ENCODE data around the gene ACR. TPM values are rescaled to one million over a fixed set of nuclear protein-coding genes. Genes with fewer than 3 reads are reported as not detected.
A peak's percentile ranks its signal among the peaks of the same experiment; 100 is the strongest.

The ACR gene
- total and polyA plus RNA-seq, 5 donors: 0.38 to 1.2 (median 0.54) TPM

GRCh38 chr22:50712341-50713007 is 25.5 kb upstream of the ACR start:
- WGBS: 64% methylated on average over 9 of the region's 9 CpGs
- H3K4me1 ChIP-seq (ENCODE audit: control insufficient read depth, insufficient read depth, low read length): peaks cover 6% of the 10 kb centered on the region
- intact Hi-C loops (cut with DNase I): no loop called here

GRCh38 chr22:50713008-50713385 is 25.0 kb upstream of the ACR start:
- H3K27me3 ChIP-seq (ENCODE audit: control insufficient read depth, insufficient read depth): no peaks in the 10 kb centered on the region
- H3K4me3 ChIP-seq (ENCODE audit: low read length): no peak overlapping the region
- peaks cover 6% of the 10 kb centered on the region for H3K4me1 ChIP-seq (ENCODE audit: control insufficient read depth, insufficient read depth, low read length)
- DNase-seq: peak; percentile 8 to 34 (median 11)
- ATAC-seq: no peak
- no peaks in the 10 kb centered on the region for H3K9me3 ChIP-seq (ENCODE audit: control insufficient read depth, low read length)
- peak overlapping the region; percentile 10 for H3K27ac ChIP-seq (ENCODE audit: low read length)
- intact Hi-C loops (cut with DNase I): no loop called here
- WGBS: 65% methylated on average over 13 of the region's 13 CpGs

More at GRCh38 chr22:50712341-50713007, 25.5 kb upstream of the ACR start:
- DNase-seq: peak; percentile 4 to 16 (median 5)
- no peak overlapping the region for H3K27ac ChIP-seq (ENCODE audit: low read length)
- H3K4me3 ChIP-seq (ENCODE audit: low read length): no peak overlapping the region
- H3K9me3 ChIP-seq (ENCODE audit: control insufficient read depth, low read length): no peaks in the 10 kb centered on the region
- no peaks in the 10 kb centered on the region for H3K27me3 ChIP-seq (ENCODE audit: control insufficient read depth, insufficient read depth)
- ATAC-seq: no peak

GRCh38 chr22:50713571-50714056 is 24.4 kb upstream of the ACR start:
- H3K4me1 ChIP-seq (ENCODE audit: control insufficient read depth, insufficient read depth, low read length): peaks cover 6% of the 10 kb centered on the region
- DNase-seq (peak; percentile 9 to 39 (median 21)), ATAC-seq (peak; percentile 62 to 72)
- H3K27me3 ChIP-seq (ENCODE audit: control insufficient read depth, insufficient read depth): no peaks in the 10 kb centered on the region
- H3K4me3 ChIP-seq (ENCODE audit: low read length): no peak overlapping the region
- peak overlapping the region; percentile 21 for H3K27ac ChIP-seq (ENCODE audit: low read length)
- H3K9me3 ChIP-seq (ENCODE audit: control insufficient read depth, low read length): no peaks in the 10 kb centered on the region
- intact Hi-C loops (cut with DNase I): no loop called here
- 62% methylated on average over 5 of the region's 5 CpGs for WGBS

- no peak overlapping the region for H3K4me3 ChIP-seq (ENCODE audit: low read length)
- no peaks in the 10 kb centered on the region for H3K9me3 ChIP-seq (ENCODE audit: control insufficient read depth, low read length)
- H3K4me1 ChIP-seq (ENCODE audit: control insufficient read depth, insufficient read depth, low read length): peaks cover 6% of the 10 kb centered on the region
- WGBS: 85% methylated on average over 7 of the region's 7 CpGs
- intact Hi-C loops (cut with DNase I): no loop called here
- H3K27ac ChIP-seq (ENCODE audit: low read length): peak overlapping the region; percentile 44
- DNase-seq (peak; percentile 6 to 50 (median 38)), ATAC-seq (peak in 1 of 2 donors; percentile 11)
- no peaks in the 10 kb centered on the region for H3K27me3 ChIP-seq (ENCODE audit: control insufficient read depth, insufficient read depth)
Measured at GRCh38 chr22:50714150-50714549, 23.9 kb upstream of the ACR start.

- Histone ChIP-seq H3K27me3 (ENCODE audit: control insufficient read depth, insufficient read depth) (no peaks in the 10 kb centered on the region), H3K27ac (ENCODE audit: low read length) (peak overlapping the region; percentile 44), H3K9me3 (ENCODE audit: control insufficient read depth, low read length) (no peaks in the 10 kb centered on the region), H3K4me1 (ENCODE audit: control insufficient read depth, insufficient read depth, low read length) (peaks cover 6% of the 10 kb centered on the region), H3K4me3 (ENCODE audit: low read length) (no peak overlapping the region)
- WGBS: 91% methylated on average over 22 of the region's 22 CpGs
- DNase-seq: peak; percentile 12 to 51 (median 22)
- intact Hi-C loops (cut with DNase I): no loop called here
- no peak for ATAC-seq
Measured at GRCh38 chr22:50714631-50715179, 23.3 kb upstream of the ACR start.

GRCh38 chr22:50715250-50715649 is 22.8 kb upstream of the ACR start:
- H3K4me3 ChIP-seq (ENCODE audit: low read length): no peak overlapping the region
- H3K9me3 ChIP-seq (ENCODE audit: control insufficient read depth, low read length): no peaks in the 10 kb centered on the region
- no peaks in the 10 kb centered on the region for H3K27me3 ChIP-seq (ENCODE audit: control insufficient read depth, insufficient read depth)
- H3K4me1 ChIP-seq (ENCODE audit: control insufficient read depth, insufficient read depth, low read length): peaks cover 6% of the 10 kb centered on the region
- H3K27ac ChIP-seq (ENCODE audit: low read length): no peak overlapping the region
- intact Hi-C loops (cut with DNase I): no loop called here
- 83% methylated on average over 9 of the region's 9 CpGs for WGBS
- DNase-seq (peak; percentile 11 to 23 (median 11)), ATAC-seq (no peak)

GRCh38 chr22:50715776-50716175 is 22.2 kb upstream of the ACR start:
- H3K4me1 ChIP-seq (ENCODE audit: control insufficient read depth, insufficient read depth, low read length): peaks cover 6% of the 10 kb centered on the region
- H3K27ac ChIP-seq (ENCODE audit: low read length): no peak overlapping the region
- peak; percentile 7 to 39 (median 26) for DNase-seq
- H3K4me3 ChIP-seq (ENCODE audit: low read length): no peak overlapping the region
- intact Hi-C loops (cut with DNase I): no loop called here
- H3K9me3 ChIP-seq (ENCODE audit: control insufficient read depth, low read length): no peaks in the 10 kb centered on the region
- H3K27me3 ChIP-seq (ENCODE audit: control insufficient read depth, insufficient read depth): no peaks in the 10 kb centered on the region
- 89% methylated on average over 7 of the region's 7 CpGs for WGBS
- no peak for ATAC-seq

GRCh38 chr22:50716290-50717024 is 21.5 kb upstream of the ACR start:
- intact Hi-C loops (cut with DNase I): no loop called here
- H3K4me1 ChIP-seq (ENCODE audit: control insufficient read depth, insufficient read depth, low read length): peaks cover 6% of the 10 kb centered on the region
- no peak overlapping the region for H3K4me3 ChIP-seq (ENCODE audit: low read length)
- WGBS: 85% methylated on average over 13 of the region's 13 CpGs
- ATAC-seq: no peak
- H3K27me3 ChIP-seq (ENCODE audit: control insufficient read depth, insufficient read depth): no peaks in the 10 kb centered on the region
- peak; percentile 7 to 25 (median 11) for DNase-seq
- no peaks in the 10 kb centered on the region for H3K9me3 ChIP-seq (ENCODE audit: control insufficient read depth, low read length)
- no peak overlapping the region for H3K27ac ChIP-seq (ENCODE audit: low read length)

GRCh38 chr22:50717709-50718351 is 20.2 kb upstream of the ACR start:
- H3K4me1 ChIP-seq (ENCODE audit: control insufficient read depth, insufficient read depth, low read length): peaks cover 3% of the 10 kb centered on the region
- DNase-seq: peak; percentile 7 to 36 (median 11)
- no peaks in the 10 kb centered on the region for H3K27me3 ChIP-seq (ENCODE audit: control insufficient read depth, insufficient read depth)
- no peaks in the 10 kb centered on the region for H3K9me3 ChIP-seq (ENCODE audit: control insufficient read depth, low read length)
- WGBS: 86% methylated on average over 10 of the region's 10 CpGs
- intact Hi-C loops (cut with DNase I): no loop called here
- no peak overlapping the region for H3K27ac ChIP-seq (ENCODE audit: low read length)
- H3K4me3 ChIP-seq (ENCODE audit: low read length): no peak overlapping the region
- no peak for ATAC-seq

- Histone ChIP-seq H3K27me3 (ENCODE audit: control insufficient read depth, insufficient read depth) (no peaks in the 10 kb centered on the region), H3K27ac (ENCODE audit: low read length) (no peak overlapping the region), H3K4me1 (ENCODE audit: control insufficient read depth, insufficient read depth, low read length) (peaks cover 3% of the 10 kb centered on the region), H3K4me3 (ENCODE audit: low read length) (no peak overlapping the region), H3K9me3 (ENCODE audit: control insufficient read depth, low read length) (no peaks in the 10 kb centered on the region)
- intact Hi-C loops (cut with DNase I): no loop called here
- ATAC-seq (no peak), DNase-seq (peak; percentile 7 to 24 (median 20))
- 93% methylated on average over 10 of the region's 10 CpGs for WGBS
Measured at GRCh38 chr22:50718352-50718709, 19.7 kb upstream of the ACR start.
